Fibroblast of pulmonary artery (primary cell): ENCODE results near the gene MGLL.

Source experiments
- DNase-seq: peaks from one replicate; pipeline ENCODE4 v3.0.0-alpha.2; 2010; ENCODE audit warnings: low read depth
- H3K4me3 ChIP-seq: replicated peaks from 2 replicates; pipeline ENCODE4 v1.5.1; 2011; ENCODE audit warnings: low read depth, mild to moderate bottlenecking, control low read depth, low read length, moderate library complexity
- TF ChIP-seq, protein P1 (sequence below): IDR thresholded peaks from 2 replicates; pipeline ENCODE4 v1.5.1; 2011; ENCODE audit warnings: mild to moderate bottlenecking, control low read depth, low read length, inconsistent platforms; ENCODE audit errors: missing control alignments

MGLL gene

DNA sequence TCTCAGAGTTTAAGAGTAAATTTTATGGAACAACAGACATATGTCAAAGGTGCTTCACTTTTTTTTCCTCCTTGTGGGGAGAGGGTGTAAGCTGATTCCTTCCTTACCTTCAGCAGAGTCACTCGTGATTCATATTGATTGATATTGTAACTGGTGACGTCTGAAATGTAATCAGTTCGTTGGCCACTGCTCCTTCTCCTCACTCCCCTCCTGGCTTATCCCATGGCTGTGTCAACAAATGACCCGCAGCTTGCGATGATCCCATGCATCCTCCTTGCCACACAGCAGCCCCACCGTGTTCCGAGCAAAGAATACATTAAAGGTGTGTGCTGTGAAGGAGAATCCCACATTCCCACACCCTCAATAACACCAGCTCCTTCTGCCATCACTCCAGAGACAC is 7.3 kb downstream of the MGLL start:
- DNase-seq, result no peak
- no peak overlapping the region for H3K4me3 ChIP-seq
- TF ChIP-seq, protein P1, sequence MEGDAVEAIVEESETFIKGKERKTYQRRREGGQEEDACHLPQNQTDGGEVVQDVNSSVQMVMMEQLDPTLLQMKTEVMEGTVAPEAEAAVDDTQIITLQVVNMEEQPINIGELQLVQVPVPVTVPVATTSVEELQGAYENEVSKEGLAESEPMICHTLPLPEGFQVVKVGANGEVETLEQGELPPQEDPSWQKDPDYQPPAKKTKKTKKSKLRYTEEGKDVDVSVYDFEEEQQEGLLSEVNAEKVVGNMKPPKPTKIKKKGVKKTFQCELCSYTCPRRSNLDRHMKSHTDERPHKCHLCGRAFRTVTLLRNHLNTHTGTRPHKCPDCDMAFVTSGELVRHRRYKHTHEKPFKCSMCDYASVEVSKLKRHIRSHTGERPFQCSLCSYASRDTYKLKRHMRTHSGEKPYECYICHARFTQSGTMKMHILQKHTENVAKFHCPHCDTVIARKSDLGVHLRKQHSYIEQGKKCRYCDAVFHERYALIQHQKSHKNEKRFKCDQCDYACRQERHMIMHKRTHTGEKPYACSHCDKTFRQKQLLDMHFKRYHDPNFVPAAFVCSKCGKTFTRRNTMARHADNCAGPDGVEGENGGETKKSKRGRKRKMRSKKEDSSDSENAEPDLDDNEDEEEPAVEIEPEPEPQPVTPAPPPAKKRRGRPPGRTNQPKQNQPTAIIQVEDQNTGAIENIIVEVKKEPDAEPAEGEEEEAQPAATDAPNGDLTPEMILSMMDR, result no peak

DNA sequence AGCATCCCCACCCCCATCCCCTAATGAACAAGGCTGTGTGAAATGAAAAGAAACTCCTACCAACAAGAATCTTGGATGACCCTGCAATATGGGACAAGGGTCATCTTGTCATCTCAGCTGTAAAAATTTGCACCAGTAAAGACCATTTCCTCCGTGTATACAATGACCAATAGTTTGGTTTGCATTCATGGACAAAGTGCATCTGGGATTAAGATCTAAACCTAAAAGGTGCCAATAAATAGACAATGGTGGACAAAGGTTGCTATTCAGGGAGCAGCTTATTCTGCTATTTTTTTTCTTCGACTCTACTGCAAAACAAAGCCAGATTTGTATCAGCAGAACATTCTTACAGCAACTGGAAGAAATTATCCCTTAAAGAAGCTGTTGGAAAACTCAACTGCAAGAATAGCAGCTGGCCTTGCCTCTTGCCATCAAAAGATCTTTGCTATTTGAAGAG is 8.0 kb downstream of the MGLL start:
- TF ChIP-seq, protein P1, result no peak
- no peak for DNase-seq
- no peak overlapping the region for H3K4me3 ChIP-seq

DNA sequence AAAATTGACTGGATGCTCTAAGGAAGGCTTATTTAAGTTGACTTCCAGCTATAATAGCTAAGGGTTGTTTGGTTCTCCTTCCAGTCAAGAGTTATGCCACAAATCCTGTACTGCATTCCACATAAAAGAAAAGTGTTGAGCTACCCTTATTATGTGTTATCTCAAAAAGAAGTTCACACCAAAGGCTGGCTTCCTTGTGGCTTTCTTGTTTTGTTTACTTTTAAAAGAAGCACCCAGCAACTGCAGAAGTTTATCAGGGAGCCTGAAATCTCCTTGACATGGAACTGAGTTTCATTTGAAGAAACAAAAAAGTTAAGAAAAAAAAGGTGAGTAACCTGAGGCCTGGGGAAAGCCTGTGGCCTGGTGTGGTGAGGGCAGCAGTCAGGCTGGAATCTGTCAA is 10.2 kb downstream of the MGLL start:
- TF ChIP-seq, protein P1, result no peak
- no peak for DNase-seq
- H3K4me3 ChIP-seq, result no peak overlapping the region

DNA sequence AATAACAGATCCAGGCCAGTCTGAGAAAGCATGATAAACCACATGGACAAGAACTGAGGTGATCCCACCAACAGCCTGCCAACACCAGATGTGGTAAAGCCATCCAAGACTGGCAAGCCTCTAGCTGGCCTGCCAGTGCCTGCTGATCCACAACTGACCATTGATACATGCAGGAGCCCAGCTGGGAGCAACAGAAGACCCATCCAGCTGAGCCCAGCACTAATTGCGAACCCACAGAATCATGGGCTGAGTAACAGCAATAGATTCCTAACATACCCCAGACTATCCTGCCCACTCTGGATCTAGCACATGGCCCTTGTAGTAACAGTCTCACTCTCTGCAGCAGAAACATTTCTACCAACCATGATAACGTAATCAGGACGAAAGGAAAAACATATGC is 10.6 kb downstream of the MGLL start:
- no peak overlapping the region for H3K4me3 ChIP-seq
- TF ChIP-seq, protein P1, result no peak
- no peak for DNase-seq

DNA sequence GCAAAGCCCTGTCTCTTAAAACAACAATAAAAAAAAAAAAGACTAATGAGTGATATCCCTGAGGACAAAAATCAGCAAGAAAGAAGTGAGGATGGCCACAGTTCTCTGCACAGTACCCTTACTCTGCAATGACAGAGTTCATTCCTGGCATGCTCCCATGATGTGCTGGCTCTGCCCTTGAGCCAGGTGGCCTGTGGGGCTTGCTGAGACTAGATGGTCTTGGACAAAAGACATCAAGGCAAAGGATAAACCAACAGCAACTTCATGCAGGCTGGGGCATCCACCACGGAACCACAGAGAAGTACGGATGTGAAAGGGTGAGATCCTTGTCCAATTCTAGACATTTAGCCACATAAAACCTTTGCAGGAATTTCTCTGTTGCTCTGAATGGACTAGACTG is 12.7 kb downstream of the MGLL start:
- DNase-seq, result no peak
- TF ChIP-seq, protein P1, result no peak
- no peak overlapping the region for H3K4me3 ChIP-seq

DNA sequence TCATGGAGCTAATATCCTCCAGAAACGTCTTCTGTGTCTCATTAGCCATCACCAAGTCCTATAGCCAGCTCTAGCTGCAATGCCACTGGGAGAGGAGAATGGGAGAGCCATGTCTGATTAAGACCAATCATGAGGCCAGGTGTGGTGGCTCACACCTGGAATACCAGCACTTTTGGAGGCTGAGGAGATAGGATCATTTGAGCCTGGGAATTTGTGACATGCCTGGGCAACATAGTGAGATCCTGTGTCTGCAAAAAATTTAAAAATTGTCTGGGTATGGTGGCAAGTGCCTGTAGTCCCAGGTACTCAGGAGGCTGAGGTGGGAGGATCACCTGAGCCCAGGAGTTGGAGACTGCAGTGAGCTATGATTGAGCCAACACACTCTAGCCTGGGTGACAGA is 13.1 kb downstream of the MGLL start:
- no peak overlapping the region for H3K4me3 ChIP-seq
- DNase-seq, result no peak
- TF ChIP-seq, protein P1, result no peak

DNA sequence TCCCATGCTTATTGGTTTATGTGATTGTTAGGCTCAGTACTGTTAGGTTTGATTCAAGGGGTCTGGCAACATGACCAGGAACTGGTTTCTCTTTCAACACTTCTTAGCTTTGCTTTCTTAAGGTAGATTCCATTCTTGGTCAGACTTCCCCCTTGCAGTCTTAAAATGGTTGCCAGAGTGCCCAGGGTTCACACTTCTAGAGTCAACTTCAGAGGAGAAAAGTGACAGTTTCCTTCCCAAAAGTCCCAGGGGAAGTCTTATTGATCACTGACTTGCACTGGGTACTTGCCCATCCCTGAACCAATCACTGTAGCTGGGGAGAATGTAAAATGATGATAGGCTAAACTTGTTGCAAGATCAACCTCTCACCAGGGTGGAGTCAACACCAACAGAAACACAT is 14.1 kb downstream of the MGLL start:
- no peak overlapping the region for H3K4me3 ChIP-seq
- DNase-seq, result no peak
- TF ChIP-seq, protein P1, result no peak
